Femur (tissue), 1 donor: ENCODE results near the gene UQCRHL.
A peak's percentile ranks its signal among the peaks of the same experiment; 100 is the strongest.
"Not testable (repeated sequence)": the region's sequence is repeated elsewhere in the genome, so short reads cannot be mapped to it uniquely, and the experiment has no call there.

Experiments
- DNase-seq: peaks from one replicate; pipeline ENCODE4 v3.0.0-alpha.2; 2017

Gene UQCRHL

DNA sequence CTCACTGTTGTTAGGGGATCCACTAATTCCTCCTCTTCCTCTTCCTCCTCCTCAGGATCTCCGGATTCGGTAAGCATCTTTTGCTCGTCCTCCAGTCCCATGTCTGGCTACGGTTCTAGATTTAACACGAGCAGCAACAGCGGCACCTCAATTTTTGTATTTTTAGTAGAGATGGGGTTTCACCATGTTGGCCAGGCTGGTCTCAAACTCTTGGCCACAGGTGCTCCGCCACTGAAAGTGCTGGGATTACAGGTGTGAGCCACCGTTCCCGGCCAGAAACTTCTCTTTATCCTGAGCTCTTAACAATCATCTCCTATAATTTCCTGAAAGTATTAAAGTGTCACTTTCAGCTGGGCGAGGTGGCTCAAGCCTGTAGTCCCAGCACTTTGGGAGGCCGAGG, at the start of gene UQCRHL:
TSS of gene UQCRHL (minus strand) at position 101 of the 400 bp plus-strand sequence. CDS start at position 101, 0 bp downstream.
- DNase-seq: not testable (repeated sequence)

DNA sequence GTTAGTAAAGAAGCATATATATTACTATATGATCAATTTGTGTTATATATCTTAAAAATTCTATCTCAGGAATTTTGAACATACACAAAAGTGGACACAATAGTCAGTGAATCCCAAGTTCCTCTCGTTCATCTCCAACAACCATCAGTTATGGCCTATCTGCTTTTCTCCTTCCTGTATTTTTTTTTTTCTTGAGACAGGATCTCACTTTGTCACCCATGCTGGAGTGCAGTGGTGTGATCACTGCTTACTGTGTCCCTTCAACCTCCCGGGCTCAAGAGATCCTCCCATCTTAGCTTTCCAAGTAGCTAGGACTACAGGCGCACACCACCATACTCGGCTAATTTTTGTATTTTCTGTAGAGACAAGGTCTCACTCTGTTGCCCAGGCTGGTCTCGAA, 49.4 kb upstream of the UQCRHL start:
- DNase-seq: no peak

DNA sequence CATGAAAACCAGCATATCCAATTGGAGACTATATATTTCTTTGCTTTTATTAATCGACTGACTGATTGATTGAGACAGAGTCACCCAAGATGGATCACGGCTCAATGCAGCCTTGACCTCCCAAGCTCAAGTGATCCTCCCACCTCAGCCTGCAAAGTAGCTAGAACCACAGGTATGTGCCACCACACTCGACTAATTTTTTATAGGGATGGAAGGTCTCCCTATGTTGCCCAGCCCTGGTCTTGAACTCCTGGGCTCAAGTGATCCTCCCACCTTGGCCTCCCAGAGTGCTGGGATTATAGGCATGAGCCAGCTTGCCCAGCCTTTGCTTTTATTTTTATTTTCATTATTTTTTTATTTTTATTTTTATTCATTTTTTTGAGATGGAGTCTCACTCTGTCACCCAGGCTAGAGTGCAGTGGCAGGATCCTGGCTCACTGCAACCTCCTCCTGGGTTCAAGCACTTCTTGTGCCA, 45.4 kb upstream of the UQCRHL start:
- DNase-seq: no peak

DNA sequence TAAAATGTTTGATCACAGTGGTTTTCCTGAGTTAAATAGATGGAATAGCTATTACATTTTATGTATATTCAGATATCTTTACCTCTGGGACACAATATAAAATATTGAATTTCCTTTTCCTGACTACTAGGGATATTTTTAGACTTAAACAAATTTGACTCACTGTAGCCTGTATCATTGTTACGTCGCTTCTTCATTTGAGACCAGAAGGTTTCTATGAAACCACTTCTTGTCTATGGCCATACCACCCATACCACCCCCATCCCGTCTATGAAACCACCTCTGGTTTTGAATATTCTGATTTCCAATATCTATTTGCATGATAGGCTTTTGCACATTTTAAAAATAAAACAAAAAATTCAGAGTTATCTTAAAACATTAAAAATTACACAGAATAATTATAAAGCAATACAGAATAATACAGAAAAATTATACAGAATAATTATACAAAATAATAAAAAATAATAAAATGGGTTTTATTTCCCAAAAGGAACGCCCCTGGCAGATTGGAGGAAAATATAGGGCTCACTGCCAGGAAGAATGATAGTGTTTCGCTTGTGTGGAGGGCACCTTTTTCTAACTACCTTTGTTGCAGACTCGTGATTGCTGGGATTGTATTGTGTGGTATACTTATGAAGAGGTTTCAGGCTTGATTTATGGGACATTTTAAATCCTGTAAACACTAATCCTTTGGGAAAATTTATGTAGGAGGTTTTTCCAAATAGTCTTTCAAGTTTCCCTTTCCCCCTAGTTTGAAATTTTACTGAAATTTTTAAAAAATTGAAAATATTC, 44.8 kb upstream of the UQCRHL start:
- DNase-seq: no peak

DNA sequence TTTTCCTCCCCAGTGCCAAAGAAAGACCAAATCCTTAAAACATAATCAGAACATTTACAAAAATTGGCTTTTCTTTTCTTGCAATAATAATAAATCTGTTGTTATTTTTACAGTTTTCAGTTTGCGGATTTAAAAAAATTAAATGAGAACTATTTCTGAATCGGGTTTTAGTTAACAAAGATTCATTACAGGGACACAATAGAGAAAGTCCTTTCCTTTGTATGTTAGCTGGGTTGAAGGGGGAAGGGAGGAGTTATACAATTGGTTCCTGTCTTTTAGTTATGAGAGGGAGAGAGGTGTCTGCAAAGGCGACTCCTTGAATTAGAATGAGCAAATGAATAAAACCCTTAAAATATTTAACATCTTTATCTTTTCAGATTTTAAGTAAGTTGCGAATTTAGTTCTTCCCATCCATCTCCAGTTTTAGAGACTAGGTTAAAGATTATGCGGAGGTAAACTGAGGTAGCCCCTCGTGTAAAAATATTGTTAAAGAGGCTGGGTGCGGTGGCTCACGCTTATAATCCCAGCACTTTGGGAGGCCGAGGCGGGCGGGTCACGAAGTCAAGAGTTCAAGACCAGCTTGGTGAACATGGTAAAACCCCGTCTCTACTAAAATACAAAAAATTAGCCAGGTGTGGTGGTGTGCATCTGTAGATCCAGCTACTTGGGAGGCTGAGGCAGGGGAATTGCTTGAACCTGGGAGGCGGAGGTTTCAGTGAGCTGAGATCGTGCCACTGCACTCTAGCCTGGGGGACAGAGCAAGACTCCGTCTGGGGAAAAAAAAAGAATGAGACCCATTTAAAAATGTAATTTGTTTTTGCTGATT, 44.0 kb upstream of the UQCRHL start:
- DNase-seq: no peak

DNA sequence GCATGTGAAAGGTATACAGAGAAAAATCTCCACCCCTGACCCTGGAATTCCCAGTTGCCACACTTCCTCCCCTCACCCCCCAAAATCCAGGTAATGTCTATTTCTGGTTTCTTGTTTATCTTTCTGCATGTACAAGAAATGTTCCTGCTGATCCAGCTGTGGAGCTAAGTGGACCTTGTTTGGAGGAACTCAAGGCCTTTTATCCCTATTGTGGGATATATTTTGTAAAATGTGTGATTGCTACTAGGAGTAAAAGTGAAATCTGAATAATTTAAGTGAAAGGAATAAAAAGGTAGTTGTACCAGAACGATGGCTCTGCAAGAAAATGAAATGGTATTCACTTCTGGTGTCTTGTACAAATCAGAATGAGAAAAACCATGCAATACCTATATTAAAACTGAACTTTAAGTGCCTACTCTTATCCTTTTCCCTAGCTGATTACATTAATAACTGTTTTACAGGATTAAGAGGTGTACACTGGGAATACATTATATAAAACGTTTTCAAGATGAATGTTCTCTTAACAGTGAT, 43.1 kb upstream of the UQCRHL start:
- no peak for DNase-seq

DNA sequence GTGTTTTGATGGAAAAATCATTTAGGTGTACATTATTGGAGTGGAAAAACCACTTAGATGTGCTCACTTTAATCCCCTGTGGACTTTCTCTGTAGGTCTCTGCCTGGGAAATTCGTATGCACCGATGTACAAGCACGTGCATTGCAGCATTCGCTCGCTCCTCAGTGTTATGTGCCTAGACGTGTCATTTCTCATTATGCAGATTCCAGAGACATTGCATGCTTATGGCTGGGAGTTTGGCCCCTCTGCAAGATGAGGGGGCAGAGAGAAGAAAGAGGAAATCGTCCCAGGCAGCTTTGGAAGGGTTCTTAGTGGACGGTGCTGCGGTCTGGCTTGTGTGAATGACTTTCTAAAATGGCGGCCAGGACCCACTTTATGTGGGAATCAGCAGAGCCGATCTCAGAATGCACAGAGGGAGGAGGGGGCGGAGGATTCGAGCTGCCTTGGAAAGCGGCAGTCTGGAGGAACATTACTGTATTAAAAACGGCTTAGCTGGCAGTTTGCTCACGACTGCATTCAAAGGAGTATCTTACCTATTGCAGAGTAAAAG, 42.4 kb upstream of the UQCRHL start:
- peak; percentile 89 for DNase-seq

DNA sequence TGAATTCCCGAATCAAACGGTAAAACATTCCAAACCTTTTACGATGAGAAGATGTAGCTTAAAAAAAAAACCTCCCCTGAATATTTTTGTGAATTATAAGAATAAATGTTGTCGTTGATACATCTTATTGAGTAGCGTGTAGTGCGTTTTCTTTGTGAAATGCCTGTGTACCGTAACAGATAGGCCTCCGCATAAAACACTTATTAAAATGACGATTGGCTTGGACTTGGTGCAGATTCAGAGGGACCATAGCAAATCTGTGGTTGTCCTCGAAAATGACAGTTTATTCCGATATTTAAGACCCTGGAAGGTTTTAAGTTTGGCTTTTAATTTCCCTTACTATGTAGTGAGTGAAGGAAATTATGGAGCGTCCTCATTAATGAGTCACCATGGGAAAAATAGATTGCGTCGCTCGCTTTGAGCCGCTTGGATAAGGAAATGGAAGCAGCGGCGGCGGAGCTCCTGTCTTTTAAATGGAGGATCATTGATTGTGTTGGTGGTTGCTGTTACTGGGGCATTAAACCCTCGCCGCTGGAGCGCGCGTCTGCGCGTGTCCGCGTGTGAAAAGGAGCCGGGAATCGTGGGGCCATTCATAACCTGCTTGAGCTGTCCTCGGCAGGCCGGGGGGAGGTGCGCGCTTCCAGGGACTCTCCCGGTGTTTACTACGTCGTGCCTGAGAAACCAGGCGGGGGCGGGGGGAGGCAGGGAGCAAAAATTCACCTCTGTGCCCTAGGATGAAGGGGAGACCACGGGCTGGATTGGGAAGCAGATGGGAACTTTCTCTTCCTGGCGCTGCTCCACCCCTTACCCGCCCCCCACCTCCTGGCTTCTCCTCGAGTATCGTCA, 41.7 kb upstream of the UQCRHL start:
- peak; percentile 92 for DNase-seq

DNA sequence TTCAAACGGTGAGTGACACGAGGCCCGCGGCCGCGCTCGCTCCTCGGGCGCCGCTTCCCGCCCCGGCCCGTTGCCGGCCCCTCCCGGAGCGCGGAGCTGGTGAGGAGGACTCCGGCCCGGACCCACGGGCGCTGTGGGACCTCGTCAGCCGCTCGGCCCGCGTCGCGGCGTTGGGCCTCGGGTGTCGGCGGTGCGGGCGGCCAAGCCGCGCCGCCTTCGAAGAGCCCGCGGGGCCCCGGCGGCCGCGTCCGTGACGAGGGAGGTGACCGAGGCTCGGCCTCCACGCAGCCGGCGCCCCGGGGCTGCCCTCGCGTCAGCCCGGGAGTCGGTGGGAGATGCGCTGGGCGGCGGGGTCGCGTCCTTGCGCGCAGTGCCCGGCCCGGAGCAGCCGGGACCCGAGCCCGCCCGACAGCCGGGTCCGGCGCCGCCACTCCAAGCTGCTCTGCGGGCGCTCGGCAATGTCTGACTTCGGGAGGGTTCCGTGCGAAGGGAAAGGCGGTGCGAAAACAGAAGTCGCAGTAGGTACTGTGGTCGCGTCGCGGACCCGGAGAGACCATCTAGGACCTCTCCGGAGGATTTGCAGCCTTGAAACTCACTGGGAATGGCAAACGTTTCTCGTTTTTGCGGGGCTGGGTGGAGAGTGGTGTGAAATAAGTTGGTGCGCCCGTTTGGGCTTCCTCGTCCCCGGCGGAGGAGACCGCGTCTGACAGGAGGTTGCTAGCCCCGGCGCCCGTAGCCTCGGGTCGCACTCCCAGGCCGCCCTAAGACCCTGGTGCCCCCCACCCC, 40.9 kb upstream of the UQCRHL start:
- peak; percentile 54 for DNase-seq

DNA sequence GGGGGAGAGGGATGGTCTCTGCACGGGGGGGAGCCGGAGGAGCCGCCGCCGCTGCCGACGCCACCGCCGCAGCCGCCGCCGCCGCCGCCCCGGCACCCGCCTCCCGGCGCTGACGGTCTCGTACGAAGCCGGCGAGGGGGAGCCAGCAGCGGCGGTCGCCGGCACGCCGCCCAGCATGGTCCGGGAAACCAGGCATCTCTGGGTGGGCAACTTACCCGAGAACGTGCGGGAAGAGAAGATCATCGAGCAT, 40.4 kb upstream of the UQCRHL start:
- no peak for DNase-seq

DNA sequence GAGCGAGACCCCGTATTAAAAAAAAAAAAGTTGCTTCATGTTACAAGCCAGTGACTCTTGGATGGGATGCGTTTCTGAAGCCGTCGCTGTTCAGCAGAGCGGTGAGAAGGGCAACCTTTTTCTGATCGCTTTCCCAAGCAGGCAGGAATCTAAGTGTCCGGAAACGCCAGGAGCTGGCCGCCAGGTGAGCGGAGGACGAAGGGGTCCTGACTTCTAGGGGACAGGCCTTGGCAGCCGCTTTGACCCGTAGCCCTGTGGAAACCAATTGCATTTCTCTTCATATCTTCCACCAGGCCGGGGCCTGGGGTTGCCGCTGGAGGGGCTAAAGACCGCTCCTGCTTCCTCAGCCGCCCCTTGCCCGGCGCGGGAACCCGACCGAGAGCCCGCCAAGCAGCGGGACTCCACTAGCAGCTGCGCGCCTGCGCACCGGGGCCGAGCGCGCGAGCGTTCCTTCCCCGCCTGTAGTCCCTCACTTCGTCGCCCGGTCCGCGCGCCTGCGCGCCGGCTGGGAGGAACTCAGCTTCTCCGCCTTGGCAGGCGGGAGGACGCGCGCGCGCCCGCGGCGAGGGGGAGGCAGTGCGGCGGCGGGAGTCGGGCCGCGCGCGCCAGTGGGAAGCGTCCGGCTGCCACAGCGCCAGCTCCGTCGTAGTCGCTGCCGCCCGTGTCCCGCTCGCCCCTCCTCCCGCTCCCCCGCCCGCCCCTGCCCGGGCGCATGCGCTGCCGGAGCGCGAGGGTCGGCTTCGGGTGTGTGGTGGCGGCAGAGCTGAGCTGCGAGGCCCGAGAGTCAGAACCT, 39.8 kb upstream of the UQCRHL start, which contains the start of gene SPEN:
TSS of gene SPEN (plus strand) at position 608 of the 793 bp plus-strand sequence. CDS start 361 bp downstream, outside the sequence.
- peak; percentile 99 for DNase-seq

DNA sequence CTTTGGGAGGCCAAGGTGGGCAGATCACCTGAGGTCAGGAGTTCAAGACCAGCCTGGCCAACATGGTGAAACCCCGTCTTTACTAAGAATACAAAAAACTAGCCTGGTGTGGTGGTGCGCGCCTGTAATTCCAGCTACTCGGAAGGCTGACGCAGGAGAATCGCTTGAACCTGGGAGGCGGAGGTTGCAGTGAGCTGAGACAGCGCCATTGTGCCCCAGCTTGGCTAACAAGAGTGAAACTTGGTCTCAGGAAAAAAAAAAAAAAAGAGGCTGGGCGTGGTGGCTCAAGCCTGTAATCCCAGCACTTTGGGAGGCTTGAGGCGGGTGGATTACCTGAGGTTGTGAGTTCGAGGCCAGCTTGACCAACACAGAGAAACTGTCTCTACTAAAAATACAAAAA, 38.6 kb upstream of the UQCRHL start:
- not testable (repeated sequence) for DNase-seq

DNA sequence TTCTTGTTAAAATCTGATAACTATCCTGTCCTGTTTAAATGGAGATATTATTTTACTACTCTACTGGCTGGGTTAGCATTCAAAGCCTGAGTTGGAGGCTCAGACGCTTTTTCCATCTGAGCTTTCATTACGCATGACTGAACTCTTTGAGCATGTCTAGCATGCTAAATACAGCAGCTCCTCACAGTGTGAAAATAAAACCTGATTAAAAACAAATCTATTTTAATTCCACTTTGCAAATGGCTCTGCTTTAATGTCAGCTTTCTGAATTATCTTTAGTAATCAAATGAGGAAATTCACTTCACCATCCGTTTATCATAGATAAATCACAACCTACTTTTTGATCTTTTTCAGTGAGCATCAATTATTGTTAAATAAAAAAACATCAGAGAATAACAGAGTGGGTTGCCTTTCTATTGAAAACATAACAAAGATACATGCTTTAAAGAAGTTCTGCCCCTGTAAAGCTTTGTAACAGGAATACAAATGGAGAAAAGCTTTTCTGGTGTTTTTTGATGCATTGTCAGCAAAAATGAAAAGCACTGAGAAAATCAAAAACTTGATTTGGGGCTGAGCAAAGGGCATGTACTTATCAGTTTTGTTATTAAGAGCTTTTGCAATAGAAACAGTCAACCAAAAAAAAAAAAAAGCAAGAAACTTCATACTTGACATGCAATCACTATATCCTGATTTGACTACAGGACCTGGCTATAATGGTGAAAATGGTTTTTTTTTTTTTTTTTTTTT, 36.5 kb upstream of the UQCRHL start:
- no peak for DNase-seq

DNA sequence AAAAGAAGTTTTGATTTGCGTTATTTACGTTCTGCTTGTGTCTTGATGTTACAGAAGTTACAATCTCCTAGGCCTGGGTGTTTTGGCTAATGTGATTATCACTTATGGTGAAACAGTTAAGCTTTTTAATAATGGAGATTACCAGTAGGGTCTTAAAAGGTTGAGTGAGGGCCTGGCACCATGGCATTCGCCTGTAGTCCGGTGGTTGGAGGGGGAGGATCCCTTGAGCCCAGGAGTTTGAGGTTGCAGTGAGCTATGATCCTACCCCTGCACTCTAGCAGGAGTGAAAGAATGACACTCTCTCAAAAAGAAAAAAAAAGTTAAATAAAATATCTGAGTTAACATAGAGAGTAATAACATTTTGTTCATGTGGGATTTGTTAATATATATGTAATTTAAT, 31.3 kb upstream of the UQCRHL start:
- no peak for DNase-seq

DNA sequence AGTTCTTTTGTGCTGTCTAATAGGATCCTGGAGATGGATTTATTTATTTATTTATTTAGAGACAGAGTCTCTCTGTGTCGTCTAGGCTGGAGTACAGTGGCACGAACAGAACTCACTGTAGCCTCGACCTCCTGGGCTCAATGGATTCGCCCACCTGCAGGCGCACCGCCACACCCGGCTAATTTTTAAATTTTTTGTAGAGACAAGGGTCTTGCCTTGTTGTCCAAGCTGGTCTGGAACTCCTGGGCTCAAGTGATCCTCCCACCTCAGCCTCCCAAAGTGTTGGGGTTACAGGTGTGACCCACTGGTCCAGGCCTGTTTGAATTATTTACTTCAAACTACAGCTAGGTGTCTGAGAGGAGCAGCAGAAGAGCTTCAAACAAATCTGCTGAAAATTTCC, 30.5 kb upstream of the UQCRHL start:
- DNase-seq: no peak

DNA sequence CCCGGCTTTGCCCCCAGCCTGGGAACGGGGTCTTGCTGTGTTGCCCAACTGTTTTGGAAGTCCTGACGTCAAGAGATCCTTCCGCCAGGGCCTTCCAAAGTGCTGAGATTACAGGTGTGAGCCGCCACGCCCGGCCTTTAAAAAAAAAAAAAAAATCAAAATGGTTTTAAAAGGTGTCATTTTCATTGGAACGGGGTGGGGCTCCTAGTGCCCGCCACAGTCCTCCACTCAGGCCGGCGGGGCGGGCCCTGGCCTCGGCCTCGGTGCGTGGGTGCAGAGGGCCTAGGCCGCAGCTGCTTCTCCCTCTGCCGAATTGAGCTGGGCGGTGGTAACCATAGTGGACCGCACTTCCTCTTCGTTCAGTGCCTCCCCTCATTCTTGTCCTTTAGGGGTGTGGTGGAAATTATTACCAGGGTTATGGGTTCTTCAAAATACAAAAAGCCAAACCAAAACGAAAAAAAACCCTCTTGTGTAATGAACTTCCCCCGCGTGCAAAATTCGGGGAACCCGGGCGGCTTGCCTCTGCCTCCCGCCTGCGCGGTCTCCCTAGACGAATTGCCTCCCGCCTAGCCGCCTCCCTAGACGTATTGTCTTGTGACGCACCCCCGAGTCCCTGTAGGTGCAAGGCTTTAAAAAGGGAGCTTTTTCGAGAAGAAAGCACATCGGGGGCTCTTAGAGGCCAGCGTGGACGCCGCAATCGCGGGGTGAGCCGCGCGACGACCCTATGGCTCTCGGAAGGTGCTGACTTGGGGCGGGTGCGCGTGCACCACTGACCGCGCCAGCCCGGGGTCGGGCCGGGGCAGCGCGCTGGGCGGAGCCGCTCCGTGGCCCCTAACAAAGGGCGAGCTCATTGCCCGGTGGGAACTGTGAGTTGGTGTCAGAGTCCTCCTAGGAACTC, 29.6 kb upstream of the UQCRHL start:
- DNase-seq: peak; percentile 43

DNA sequence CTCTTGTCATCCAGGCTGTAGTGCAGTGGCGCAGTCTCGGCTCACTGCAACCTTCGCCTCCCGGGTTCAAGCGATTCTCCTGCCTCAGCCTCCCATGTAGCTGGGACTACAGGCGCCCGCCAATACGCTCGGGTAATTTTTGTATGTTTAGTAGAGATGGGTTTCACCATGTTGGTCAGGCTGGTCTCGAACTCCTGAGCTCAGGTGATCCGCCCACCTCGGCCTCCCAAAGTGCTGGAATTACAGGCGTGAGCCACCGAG, 29.0 kb upstream of the UQCRHL start:
- not testable (repeated sequence) for DNase-seq

DNA sequence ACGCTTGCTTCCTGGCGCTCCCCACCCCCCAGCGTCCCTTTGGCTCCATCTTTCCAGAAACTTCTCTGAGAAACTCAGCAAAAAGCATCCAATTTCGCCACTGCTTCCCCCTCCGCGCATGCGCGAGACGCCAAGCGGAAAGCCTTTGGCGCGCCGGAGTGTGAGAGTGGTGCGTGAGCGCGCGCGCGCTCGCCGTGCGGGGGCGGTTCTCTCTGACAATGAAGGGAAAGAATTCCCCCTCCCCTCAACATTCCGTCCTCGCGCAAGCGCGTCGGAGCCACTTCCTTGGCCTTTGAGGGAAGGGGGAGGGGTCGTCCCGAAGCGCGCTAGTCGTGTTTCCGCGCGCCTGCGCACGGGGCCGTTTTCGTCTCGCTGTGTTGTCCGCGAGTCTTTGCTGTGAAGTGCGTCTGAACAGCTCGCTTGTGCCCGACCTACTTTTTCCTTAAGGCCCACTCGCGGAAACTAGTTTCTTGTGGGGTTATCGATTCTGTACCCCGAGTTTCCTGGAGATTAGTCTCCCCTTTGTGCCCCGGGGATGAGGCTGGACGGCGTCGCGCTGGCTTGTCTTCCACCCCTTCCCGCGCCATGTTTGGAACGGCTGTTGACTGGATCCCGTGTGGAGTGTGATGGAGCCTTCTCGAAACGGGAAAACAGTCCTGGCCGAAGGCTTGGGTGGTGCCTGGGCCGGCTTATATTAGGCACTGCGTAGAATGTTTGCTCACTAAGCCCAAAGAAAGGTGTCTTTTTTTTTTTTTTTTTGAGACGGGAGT, 28.5 kb upstream of the UQCRHL start:
- peak; percentile 100 for DNase-seq
